B cell (primary cell): ENCODE results near the gene CLEC4M.
"Not testable (repeated sequence)": the region's sequence is repeated elsewhere in the genome, so short reads cannot be mapped to it uniquely, and the experiment has no call there.

ENCODE experiments used
- EZH2 ChIP-seq: IDR thresholded peaks from 2 replicates; pipeline ENCODE4 v1.6.1; 2012; ENCODE audit warnings: borderline replicate concordance, low read depth, mild to moderate bottlenecking, moderate library complexity, low read length; ENCODE audit not compliant: insufficient read depth, poor library complexity, severe bottlenecking
- TF ChIP-seq, protein P1 (sequence below): fragments of 200-600 bp; IDR thresholded peaks from one replicate; pipeline ENCODE4 v1.8.0; 2022; ENCODE audit warnings: antibody characterized with exemption, mild to moderate bottlenecking

DNA sequence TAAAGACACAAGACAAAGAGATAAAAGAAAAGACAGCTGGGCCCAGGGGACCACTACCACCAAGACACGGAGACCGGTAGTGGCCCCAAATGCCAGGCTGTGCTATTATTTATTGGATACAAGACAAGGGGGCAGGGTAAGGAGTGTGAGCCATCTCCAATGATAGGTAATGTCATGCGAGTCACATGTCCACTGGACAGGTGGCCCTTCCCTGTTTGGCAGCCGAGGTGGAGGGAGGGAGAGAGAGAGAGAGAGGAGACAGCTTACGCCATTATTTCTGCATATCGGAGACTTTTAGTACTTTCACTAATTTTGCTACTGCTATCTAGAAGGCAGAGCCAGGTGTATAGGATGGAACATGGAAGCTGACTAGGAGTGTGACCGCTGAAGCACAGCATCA is 29.7 kb downstream of the CLEC4M start:
- not testable (repeated sequence) for TF ChIP-seq EZH2
- TF ChIP-seq, protein P1, sequence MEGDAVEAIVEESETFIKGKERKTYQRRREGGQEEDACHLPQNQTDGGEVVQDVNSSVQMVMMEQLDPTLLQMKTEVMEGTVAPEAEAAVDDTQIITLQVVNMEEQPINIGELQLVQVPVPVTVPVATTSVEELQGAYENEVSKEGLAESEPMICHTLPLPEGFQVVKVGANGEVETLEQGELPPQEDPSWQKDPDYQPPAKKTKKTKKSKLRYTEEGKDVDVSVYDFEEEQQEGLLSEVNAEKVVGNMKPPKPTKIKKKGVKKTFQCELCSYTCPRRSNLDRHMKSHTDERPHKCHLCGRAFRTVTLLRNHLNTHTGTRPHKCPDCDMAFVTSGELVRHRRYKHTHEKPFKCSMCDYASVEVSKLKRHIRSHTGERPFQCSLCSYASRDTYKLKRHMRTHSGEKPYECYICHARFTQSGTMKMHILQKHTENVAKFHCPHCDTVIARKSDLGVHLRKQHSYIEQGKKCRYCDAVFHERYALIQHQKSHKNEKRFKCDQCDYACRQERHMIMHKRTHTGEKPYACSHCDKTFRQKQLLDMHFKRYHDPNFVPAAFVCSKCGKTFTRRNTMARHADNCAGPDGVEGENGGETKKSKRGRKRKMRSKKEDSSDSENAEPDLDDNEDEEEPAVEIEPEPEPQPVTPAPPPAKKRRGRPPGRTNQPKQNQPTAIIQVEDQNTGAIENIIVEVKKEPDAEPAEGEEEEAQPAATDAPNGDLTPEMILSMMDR: not testable (repeated sequence)
